ENCODE results near the gene UPK2. TPM values are rescaled to one million over a fixed set of nuclear protein-coding genes. Genes with fewer than 3 reads are reported as not detected.
"Not testable (repeated sequence)": the region's sequence is repeated elsewhere in the genome, so short reads cannot be mapped to it uniquely, and the experiment has no call there.

The UPK2 gene
- polyA plus RNA-seq, 3 donors, result not detected

- Mint-ChIP-seq H3K36me3 (no peaks in the 10 kb centered on the region), H3K4me1 (peaks cover 3% of the 10 kb centered on the region), H3K9me3 (no peaks in the 10 kb centered on the region), H3K27me3 (ENCODE audit: low read depth in 3 of 3) (peaks cover 2 to 13% (median 10%) of the 10 kb centered on the region in 3 donors), H3K27ac (no peak overlapping the region), H3K4me3 (no peak overlapping the region)
- no peak for DNase-seq
- intact Hi-C loops (cut with micrococcal nuclease), result no loop called here
- Histone ChIP-seq H3K27ac (ENCODE audit: low read depth in 1 of 2, low read length in 2 of 2) (no peak overlapping the region), H3K4me1 (ENCODE audit: control insufficient read depth in 1 of 2, insufficient read depth in 2 of 2, low read length in 2 of 2) (no peaks in the 10 kb centered on the region), H3K9ac (ENCODE audit: insufficient read depth, low read length, poor library complexity, severe bottlenecking) (no peak overlapping the region), H3K9me3 (replicated peaks in 1 of 2; ENCODE audit: control insufficient read depth in 1 of 2, insufficient read depth in 1 of 2, low read length in 2 of 2) (no peaks in the 10 kb centered on the region), H3K4me3 (replicated peaks in 1 of 3; ENCODE audit: low read depth in 2 of 3, low read length in 3 of 3) (no peak overlapping the region), H3K36me3 (replicated peaks in 1 of 2; ENCODE audit: control insufficient read depth in 1 of 2, insufficient read depth in 2 of 2, low read length in 2 of 2) (no peaks in the 10 kb centered on the region), H4K20me1 (ENCODE audit: insufficient read depth, low read length) (no peaks in the 10 kb centered on the region), H3K27me3 (ENCODE audit: control insufficient read depth in 2 of 2, insufficient read depth in 2 of 2, low read length in 2 of 2) (no peaks in the 10 kb centered on the region), H3K4me2 (replicated peaks; ENCODE audit: extremely low read depth, low read length, poor library complexity, severe bottlenecking) (no peak overlapping the region), H3K79me2 (ENCODE audit: insufficient read depth, low read length) (no peaks in the 10 kb centered on the region), H2AFZ (ENCODE audit: insufficient read depth, low read depth, low read length, poor library complexity, severe bottlenecking) (no peak overlapping the region)
- WGBS (ENCODE audit: insufficient coverage), result 100% methylated on average over 1 of the region's 5 CpGs
- TF ChIP-seq, protein P1, sequence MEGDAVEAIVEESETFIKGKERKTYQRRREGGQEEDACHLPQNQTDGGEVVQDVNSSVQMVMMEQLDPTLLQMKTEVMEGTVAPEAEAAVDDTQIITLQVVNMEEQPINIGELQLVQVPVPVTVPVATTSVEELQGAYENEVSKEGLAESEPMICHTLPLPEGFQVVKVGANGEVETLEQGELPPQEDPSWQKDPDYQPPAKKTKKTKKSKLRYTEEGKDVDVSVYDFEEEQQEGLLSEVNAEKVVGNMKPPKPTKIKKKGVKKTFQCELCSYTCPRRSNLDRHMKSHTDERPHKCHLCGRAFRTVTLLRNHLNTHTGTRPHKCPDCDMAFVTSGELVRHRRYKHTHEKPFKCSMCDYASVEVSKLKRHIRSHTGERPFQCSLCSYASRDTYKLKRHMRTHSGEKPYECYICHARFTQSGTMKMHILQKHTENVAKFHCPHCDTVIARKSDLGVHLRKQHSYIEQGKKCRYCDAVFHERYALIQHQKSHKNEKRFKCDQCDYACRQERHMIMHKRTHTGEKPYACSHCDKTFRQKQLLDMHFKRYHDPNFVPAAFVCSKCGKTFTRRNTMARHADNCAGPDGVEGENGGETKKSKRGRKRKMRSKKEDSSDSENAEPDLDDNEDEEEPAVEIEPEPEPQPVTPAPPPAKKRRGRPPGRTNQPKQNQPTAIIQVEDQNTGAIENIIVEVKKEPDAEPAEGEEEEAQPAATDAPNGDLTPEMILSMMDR (IDR thresholded peaks at IDR 0.05), result no peak
Observed at GRCh38 chr11:118961189-118961588, 5.1 kb downstream of the UPK2 start.

- no peaks in the 10 kb centered on the region for H3K9me3 ChIP-seq (replicated peaks in 1 of 2; ENCODE audit: control insufficient read depth in 1 of 2, insufficient read depth in 1 of 2, low read length in 2 of 2)
- H3K9ac ChIP-seq (ENCODE audit: insufficient read depth, low read length, poor library complexity, severe bottlenecking), result no peak overlapping the region
Observed at GRCh38 chr11:118961591-118961990, 5.5 kb downstream of the UPK2 start.

GRCh38 chr11:118969508-118969907 is 13.4 kb downstream of the UPK2 start:
- DNase-seq; H3K4me3 Mint-ChIP-seq; H3K27me3 ChIP-seq (ENCODE audit: control insufficient read depth in 2 of 2, insufficient read depth in 2 of 2, low read length in 2 of 2); H3K4me1 Mint-ChIP-seq; H2AFZ ChIP-seq (ENCODE audit: insufficient read depth, low read depth, low read length, poor library complexity, severe bottlenecking); H3K9ac ChIP-seq (ENCODE audit: insufficient read depth, low read length, poor library complexity, severe bottlenecking); H3K4me3 ChIP-seq (replicated peaks in 1 of 3; ENCODE audit: low read depth in 2 of 3, low read length in 3 of 3); H3K4me1 ChIP-seq (ENCODE audit: control insufficient read depth in 1 of 2, insufficient read depth in 2 of 2, low read length in 2 of 2); H3K27ac Mint-ChIP-seq; H3K27ac ChIP-seq (ENCODE audit: low read depth in 1 of 2, low read length in 2 of 2); H3K36me3 Mint-ChIP-seq; H3K36me3 ChIP-seq (replicated peaks in 1 of 2; ENCODE audit: control insufficient read depth in 1 of 2, insufficient read depth in 2 of 2, low read length in 2 of 2); H3K79me2 ChIP-seq (ENCODE audit: insufficient read depth, low read length); intact Hi-C loops (cut with micrococcal nuclease); H3K9me3 ChIP-seq (replicated peaks in 1 of 2; ENCODE audit: control insufficient read depth in 1 of 2, insufficient read depth in 1 of 2, low read length in 2 of 2); H3K4me2 ChIP-seq (replicated peaks; ENCODE audit: extremely low read depth, low read length, poor library complexity, severe bottlenecking); H4K20me1 ChIP-seq (ENCODE audit: insufficient read depth, low read length): not testable (repeated sequence)
- WGBS (ENCODE audit: insufficient coverage), result no CpG with 5 or more reads among the region's 2 CpGs
- Mint-ChIP-seq H3K27me3 (ENCODE audit: low read depth in 3 of 3) (peaks cover 9 to 27% (median 16%) of the 10 kb centered on the region in 3 donors), H3K9me3 (peaks cover 0 to 14% (median 3%) of the 10 kb centered on the region in 7 donors)

More at GRCh38 chr11:118961591-118961990, 5.5 kb downstream of the UPK2 start:
- WGBS (ENCODE audit: insufficient coverage), result 84% methylated on average over 11 of the region's 11 CpGs
- Mint-ChIP-seq H3K4me1 (peaks cover under 1% of the 10 kb centered on the region), H3K36me3 (no peaks in the 10 kb centered on the region), H3K9me3 (no peaks in the 10 kb centered on the region), H3K27ac (no peak overlapping the region), H3K4me3 (no peak overlapping the region), H3K27me3 (ENCODE audit: low read depth in 3 of 3) (peaks cover 2 to 13% (median 8%) of the 10 kb centered on the region in 3 donors)
- Histone ChIP-seq H3K4me3 (replicated peaks in 1 of 3; ENCODE audit: low read depth in 2 of 3, low read length in 3 of 3) (no peak overlapping the region), H3K4me2 (replicated peaks; ENCODE audit: extremely low read depth, low read length, poor library complexity, severe bottlenecking) (no peak overlapping the region), H3K27ac (ENCODE audit: low read depth in 1 of 2, low read length in 2 of 2) (no peak overlapping the region), H4K20me1 (ENCODE audit: insufficient read depth, low read length) (no peaks in the 10 kb centered on the region), H2AFZ (ENCODE audit: insufficient read depth, low read depth, low read length, poor library complexity, severe bottlenecking) (no peak overlapping the region), H3K27me3 (ENCODE audit: control insufficient read depth in 2 of 2, insufficient read depth in 2 of 2, low read length in 2 of 2) (no peaks in the 10 kb centered on the region), H3K79me2 (ENCODE audit: insufficient read depth, low read length) (no peaks in the 10 kb centered on the region), H3K4me1 (ENCODE audit: control insufficient read depth in 1 of 2, insufficient read depth in 2 of 2, low read length in 2 of 2) (no peaks in the 10 kb centered on the region), H3K36me3 (replicated peaks in 1 of 2; ENCODE audit: control insufficient read depth in 1 of 2, insufficient read depth in 2 of 2, low read length in 2 of 2) (no peaks in the 10 kb centered on the region)
- intact Hi-C loops (cut with micrococcal nuclease), result no loop called here
- DNase-seq, result no peak
- TF ChIP-seq, protein P1 (IDR thresholded peaks at IDR 0.05), result no peak

All from CD14-positive monocyte (primary cell).